OCI-M2 (cell line): ENCODE results near the gene SNX27.

Source experiments
- DNase-seq: peaks from one replicate; lab custom pipeline; 2025; ENCODE audit not compliant: unreplicated experiment; lab: John Stamatoyannopoulos, UW

Gene SNX27

DNA sequence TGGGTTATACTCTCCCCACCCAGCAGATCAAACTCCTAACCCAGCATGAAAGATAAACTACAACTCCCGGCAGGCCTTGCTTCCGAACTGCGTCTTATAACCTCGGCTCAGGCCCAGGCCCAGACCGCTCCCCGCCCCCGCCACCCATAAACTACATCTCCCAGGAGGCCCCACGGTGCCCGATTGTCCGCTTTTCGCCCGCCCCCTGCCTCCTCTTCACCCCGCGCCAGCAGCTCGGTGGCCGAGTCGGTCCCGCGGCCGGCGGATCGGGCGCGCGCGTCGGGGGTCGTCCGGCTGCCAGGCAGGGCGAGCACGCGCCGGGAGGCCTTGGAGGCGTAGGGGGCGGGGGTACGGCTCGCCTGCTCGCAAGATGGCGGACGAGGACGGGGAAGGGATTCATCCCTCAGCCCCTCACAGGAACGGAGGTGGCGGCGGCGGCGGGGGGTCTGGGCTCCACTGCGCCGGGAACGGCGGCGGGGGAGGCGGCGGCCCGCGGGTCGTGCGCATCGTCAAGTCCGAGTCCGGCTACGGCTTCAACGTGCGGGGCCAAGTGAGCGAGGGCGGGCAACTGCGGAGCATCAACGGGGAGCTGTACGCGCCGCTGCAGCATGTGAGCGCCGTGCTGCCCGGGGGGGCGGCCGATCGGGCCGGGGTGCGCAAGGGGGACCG lies at the start of gene SNX27:
Gene SNX27 (plus strand): TSS at position 219 of the 669 bp plus-strand sequence. CDS start 152 bp downstream, at position 371.
- peak; percentile 51 for DNase-seq

DNA sequence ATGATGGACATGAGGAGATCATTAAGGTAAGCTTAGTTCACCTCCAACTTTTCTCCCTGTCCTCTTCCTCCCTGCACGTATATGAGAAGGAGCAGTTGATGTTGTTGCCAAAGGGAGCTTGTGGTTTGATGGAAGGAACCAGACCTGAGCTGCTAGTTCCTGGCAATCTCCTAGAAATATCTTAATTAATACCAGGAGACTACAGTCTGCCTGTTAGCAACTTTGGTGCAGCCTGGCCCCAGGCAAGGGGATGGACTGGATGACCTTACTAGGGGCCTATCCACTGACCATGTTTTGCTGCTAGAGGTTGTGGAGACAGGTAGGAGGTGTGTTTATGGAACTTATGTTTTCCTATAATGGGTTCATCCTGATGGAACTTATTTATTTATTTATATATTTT lies 49.2 kb upstream of the SNX27 start:
- no peak for DNase-seq

DNA sequence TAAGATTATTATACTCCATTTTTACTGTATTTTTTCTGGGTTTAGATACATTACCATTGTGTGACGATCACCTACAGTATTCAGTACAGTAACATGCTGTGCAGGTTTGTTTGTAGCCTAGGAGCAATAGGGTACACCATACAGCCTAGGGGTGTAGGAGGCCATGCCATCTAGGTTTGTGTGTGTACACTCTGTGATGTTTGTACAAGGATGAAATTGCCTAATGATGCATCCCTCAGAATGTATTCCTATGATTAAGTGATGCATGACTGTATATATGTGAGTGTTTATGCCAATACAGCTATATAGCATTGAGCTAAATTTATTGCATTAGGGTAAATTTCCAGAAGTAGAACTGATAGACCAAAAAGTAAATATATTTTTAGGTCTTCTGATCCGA lies 48.5 kb upstream of the SNX27 start:
- no peak for DNase-seq

DNA sequence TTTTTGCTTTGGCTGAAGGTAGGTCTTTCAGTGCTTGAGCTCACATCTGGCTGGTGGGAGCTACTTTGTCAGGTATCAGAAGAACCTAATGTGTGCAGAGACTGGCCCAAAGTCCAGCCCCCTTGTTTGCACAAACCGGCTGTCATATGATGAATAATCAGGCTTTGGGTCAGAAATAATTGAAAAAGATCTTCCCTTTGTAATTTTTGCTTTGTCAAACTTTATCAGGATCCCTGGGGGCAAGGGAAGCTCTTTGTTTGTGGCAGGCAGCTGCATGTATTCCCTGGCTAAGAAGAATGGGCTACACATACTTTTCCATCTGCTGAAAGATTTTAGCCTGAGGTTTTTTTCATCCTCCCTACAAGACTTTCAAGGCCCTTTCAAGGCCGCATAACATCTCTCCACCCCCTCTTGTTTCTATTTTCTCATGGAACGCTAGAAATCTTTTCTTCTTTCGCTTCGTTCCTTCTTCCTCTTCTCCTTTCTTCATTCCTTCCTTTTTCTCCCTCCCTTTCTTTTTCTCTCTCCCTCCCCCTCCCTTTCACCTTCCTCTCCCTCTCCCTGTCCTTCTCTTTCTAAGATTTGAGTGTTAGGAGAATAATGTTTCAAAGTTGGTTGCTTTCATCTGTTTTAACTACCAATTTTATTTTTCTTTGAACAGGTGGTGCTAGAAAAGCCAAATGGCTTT lies 46.2 kb upstream of the SNX27 start:
- no peak for DNase-seq

DNA sequence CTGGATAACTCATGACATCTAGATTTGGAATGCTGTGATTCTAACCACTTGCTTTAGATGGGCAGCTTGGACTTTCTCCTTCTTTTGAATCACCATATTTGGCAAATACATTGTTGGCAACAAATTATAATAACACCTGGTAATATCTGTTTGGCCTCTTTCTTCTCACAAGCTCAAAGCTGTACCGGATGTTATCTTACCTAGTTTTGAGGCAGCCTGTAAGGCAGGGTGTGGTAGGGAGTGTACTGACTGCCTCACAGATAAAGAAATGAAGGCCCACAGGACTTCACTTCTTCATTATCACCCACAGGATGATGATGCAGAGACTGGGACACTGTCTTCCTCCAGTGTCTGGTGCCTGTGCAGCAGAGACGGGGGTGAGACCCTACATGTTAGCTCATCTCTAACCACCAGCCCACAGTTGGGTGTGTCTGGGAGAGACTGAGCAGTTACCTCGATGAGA lies 43.2 kb upstream of the SNX27 start:
- DNase-seq = no peak

DNA sequence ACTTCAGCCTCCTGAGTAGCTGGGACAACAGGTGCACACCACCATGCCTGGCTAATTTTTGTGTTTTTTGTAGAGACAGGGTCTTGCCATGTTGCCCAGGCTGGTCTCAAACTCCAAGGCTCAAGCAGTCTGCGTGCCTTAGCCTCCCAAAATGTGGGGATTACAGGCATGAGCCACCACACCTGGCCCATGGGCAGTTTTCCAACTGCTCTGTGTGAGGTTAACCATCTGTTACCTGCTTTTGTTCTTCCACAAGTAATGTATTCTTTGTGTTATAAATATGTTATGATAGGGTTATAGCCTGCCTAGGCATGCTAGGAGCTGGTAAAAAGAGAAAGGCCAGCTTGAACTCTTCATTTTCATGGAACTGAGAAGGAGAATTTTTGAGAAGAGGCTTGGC lies 41.0 kb upstream of the SNX27 start:
- DNase-seq = no peak

DNA sequence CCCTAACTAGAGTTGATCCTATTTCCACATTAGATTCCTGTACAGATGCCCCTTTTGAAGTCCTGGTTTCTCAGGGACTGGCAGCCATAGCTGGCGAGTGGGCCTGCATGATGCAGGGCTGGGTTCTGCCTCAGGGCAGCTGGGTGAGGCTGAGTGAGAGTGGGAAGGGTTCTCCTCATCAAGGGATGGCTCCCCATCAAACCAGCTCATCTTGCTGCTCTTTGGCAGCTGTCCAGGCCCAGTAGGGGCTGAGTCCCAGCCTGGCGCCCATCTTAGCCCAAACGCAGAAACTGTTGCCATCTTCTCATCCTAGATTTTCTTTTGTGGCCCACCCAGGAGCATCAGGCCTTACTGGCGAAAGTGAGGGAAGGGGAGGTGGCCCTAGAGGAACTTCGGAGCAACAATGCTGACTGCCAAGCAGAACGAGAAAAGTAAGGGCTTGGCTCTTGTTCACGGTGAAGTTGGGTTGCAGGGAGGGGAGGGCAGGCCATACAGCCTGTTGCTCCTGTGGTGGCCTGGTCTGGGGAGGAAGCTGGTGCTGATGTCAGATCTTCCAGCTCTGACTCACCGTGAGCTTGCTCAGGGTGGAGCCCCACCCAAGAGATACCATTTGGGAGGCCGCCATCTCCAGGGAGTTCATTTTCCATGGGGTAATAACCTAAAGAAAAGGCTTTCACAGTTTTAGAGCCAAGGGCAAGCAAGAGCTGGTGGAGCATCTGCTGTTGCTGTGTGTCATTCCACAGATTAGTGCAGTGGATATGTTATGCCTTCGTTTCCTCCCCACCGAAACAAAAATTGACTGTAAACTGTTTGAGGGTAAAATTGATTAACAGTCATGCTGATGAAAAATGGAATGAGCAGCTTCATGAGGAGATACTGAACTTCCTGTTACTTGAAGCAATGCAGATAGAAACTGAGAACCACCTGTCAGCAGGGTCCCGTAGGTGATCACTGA lies 37.0 kb upstream of the SNX27 start:
- no peak for DNase-seq

DNA sequence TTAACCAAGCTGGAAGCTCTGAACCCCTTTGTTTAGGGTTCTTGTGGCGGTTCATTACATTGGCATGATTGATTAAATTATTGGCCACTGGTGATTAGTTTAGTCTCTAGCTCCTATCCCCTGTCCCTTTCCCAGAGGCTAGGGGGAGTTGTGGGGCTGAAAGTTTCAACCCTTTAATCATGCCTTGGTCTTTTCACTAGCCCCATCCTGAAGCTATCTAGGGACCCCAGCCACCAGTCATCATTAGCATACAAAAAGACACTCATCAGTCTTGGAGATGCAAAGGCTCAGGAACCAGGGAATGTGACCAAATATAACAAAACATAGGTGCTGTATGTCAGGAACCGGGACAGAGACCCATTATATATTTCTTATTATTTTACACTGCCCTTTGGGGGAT lies 34.7 kb upstream of the SNX27 start:
- DNase-seq = no peak

DNA sequence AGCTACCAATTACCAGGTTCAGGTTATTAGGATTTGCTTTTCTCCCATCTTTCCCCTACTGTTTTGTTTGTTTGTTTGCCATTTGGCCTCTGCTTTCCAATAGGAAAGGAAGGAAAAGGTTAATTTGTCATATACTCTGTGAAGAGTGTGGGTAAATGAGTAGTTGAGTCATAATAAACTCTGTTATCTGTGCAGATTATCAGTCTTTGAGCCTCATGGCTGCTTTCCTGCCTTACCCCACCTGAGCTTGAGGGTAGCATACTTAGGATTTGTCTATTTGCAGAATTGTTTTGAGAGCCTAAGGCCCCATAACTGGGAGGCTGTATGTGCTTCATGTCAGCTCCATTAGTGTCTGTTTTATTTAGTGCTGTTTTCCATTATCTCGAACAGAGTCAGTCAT lies 32.9 kb upstream of the SNX27 start:
- no peak for DNase-seq

DNA sequence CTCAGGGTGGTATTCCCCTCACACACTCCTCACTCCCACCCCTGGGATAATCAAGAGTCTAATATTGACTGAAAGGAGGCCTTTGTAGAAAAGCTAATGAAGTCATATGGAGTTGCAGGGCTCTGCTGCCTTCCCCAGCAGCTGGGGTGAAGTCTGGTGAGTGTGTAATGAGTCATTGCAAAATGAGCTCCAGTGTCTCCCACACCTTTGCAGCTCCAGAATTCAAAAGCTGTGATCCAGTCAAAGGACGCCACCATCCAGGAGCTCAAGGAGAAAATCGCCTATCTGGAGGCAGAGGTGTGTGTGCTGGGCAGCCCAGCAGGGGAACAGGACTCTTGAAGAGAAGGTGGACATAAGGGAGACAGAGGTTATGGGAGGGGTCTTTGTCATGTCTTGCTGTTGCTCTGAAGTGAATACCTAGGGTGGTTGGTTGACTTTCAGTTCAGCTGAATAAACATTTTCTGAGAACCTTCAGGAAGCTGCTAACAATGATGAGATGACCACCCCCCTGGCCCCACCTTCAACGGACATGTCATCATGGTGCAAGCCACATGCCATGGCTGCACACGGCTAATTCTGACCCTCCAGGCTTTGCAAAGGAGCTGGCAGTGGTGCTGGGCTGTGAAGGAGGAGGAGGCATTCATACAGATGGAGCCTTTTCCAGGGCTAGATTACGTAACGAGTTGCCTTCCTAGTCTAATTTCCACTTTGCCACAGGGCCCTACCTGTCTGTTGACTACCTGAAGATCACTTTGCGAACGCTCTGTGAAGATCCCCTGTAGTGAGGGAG lies 32.2 kb upstream of the SNX27 start:
- DNase-seq = no peak

DNA sequence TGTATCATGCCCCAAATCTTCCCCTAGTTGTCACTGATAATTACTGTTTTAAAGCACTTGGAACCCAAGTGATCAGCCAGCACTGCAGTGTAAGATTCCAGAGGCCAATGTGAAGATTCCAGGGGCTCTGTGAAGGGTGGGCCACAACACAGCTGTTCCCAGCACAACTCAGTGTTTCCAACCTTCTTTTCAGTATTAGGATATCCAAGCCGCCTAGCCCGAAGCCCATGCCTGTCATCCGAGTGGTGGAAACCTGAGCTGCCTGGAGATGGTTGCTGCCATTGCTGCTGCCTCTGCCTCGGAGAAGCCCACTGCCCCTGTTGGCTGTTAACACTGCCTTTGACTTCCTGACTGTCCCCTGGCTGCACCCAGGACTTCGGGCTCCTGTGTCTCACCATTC lies 30.4 kb upstream of the SNX27 start:
- DNase-seq = no peak

DNA sequence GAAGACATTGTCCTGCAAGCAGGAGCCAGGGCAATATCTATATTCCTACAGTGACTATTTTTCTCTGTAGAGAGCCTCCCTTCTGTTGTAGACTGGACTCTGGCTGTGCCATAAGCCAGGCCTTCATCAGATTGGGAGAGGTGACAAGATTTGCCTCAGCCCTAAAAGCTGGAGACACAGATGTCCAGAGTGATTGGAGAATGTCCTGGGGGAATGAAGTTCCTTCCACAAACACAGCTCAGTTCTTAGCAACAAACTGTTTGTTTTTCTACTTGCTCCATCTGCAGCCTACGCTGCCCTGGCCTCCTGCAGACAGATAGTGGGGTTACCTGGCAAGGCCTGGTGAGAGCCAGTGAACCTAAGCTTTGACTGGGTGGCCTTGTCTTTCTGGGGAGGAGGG lies 29.9 kb upstream of the SNX27 start:
- no peak for DNase-seq

DNA sequence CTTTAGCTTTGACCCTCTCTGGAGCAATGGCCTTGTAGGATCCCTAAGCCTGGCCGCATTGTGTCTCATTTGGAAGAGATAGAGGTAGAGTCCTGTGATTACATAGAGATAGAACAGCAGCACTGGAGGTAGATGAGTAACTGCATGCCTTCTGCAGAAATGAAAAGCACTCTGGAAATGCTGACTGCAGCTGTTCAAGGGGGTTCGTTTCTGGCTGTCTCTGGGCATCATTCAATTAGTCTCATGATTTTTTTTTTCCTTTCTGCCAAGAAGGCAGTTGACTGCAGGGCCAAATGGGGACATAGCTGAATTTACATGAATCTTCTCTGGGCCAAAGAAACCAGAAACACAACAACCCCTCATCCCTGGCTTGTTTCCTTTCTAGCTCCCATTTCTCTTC lies 28.1 kb upstream of the SNX27 start:
- no peak for DNase-seq

DNA sequence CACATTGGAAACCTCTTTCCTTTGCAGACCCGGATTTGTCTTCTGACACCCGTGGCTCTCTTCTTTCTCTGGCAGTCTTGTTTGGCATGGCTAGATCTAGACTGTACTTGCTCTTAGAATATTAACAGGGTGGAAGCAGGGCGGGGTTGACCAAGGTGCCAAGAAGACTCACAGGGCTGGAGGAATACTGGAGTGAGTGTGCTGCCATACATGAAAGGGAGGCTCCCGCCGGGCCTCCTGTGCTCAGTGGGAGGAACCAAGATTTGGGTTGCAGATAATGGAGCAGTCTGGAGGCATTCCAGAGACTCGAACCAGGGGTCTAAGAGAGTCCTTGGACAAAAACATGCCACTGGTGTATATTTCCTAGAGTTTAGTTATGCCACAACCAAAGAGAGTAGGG lies 27.6 kb upstream of the SNX27 start:
- DNase-seq = no peak

DNA sequence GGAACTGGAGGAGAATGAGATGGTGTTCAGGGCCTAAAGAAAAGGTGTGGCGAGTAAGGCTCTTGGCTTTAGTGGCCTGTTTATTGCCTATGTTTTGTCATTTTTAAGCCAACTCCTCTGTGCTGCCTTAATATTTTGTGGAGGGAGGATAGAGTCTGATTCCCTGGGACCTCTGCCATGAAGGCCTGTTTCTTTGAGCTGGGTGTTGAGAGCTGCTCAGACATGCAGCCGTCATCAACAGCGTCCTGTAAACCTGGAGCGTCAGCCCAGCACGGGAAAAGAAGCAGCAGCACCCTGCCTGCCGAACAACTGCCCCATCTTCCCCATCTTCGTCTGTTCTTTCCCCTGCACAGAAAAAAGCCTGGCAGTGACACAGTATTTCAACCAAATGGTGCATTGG lies 27.1 kb upstream of the SNX27 start:
- no peak for DNase-seq

DNA sequence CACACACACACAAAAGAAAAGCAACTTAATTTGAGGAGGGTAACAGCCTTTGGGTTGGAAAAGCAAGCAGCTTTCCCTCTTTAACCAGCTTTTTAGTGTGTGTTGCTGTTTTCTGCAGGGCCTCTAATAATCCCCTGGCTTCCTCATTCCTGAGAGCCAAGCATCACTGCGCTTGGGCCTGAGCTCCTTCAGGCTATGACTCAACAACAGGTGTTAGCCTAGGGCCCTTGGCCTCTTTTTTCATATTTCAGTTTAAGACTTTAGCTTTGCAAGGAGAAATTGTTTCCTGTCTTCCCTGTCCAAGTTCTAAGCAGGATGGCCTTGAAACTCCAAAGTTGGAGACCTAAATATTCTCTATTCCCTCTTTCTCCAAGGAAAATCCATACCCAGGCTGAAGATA lies 26.2 kb upstream of the SNX27 start:
- DNase-seq = no peak

DNA sequence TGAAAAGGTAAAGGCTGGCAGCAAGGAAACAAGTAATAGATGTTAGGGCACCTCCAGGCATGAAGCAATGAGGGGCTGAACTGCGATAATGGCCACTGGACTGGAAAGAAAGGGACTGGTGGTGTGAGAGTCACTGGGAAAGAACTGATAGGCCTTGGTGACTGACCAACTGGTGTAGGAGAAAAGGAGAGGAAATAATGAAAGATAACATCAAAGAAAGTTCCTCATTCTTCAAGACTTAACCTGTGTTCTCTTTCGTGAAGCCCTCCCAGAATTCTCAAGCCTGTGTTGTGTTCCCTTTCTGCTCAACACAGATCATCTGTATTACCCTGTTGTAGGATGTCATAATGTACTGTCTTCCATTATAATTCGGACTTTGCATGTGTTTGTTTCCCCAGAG lies 20.9 kb upstream of the SNX27 start:
- no peak for DNase-seq

DNA sequence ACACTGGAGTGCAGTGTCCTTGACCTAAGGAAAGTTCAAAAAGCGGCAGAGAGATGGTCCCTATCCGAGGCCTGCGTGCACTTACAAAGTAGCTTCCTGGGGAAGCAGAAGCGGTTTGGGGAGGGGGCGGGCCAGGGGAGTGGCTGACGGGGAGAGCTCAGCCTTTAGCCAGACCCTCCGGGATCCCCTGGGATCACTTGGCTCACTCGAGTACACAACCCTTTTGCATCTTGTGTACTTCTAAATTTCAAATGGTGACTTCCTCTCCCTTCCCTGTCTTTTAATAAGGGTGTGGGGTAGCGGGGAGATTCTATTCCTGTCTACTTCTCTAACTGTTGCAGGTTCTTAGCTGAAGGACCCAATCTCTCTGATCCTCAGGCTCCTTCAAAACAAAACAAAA lies 18.1 kb upstream of the SNX27 start:
- DNase-seq = no peak

DNA sequence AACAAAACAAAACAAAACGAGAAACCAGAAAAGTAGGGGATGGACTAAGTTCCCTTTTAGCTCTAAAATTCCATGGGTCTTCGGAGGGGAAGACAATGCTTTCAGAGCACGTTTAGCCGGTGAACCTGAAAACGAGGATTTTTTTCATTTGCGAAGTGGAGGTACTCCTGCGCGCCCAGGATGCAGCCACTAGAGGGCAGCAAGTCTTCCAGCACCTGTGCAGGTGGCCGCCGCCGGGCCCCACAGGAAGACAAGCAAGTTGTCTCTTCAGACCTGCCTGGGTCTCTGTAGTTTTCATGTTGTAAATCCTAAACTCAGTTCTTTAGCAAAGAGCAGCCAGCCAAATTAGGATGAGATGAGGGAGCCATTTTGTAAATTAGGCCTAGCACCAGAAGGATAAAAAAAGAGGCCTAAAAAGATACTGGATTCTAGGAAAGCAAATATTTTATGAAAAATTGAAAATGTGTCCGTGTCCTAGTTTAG lies 17.7 kb upstream of the SNX27 start:
- DNase-seq = no peak

DNA sequence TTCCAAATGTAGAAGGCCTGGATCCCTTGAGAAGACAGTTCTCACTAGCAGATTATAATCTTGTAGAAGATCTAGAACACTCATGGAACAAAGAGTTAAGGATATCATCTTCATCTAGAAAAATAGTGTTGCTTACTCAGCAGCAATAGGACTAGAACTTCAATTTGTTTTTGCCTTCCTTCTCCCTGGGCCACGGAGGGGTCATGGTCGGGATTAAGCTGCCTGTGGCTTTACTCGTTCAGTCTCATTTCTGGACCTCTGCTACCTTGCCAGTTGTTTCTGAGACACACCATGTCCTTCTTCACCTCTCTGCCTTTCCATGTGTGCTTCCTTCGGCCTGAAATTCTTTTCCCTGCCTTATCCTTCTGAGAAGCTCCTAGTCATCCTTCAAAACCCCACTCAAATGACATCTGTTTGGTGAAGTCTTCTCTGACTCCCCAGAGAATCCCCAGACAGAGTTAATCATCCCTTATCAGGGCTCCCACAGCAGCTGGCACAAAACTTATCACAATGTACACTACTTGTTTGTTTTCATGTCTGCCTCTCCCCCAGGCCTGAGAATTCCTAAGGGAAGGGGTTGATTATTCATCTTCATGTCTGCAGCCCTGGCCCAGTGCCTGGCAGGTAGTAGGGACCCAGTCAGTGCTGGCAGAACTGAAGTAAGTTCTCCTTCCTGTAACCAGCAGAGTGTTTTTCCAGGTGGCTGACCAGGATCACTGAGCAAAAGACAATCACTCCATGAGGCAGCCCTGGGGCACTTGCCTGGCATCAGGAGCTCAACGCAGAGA lies 15.5 kb upstream of the SNX27 start:
- no peak for DNase-seq
